CD14-positive monocyte (primary cell): ENCODE results near the gene PCDHA1. TPM values are rescaled to one million over a fixed set of nuclear protein-coding genes. Genes with fewer than 3 reads are reported as not detected.

Experiments
- DNase-seq, 3 donors: peaks; one replicate each; pipeline ENCODE4 v3.0.0-alpha.2; 2011 to 2022
- H2AFZ ChIP-seq: 2 replicates; pipeline ENCODE4 v1.6.0; 2012; ENCODE audit warnings: mild to moderate bottlenecking, low read depth, low read length, inconsistent platforms; ENCODE audit not compliant: insufficient read depth, poor library complexity, severe bottlenecking
- H3K27ac ChIP-seq, 2 donors: 1 replicate in 1 of 2; 2 replicates in 1 of 2; pipeline ENCODE4 v1.5.1; 2012 to 2013; ENCODE audit warnings: low read length in 2 of 2, control low read depth in 1 of 2, inconsistent platforms in 1 of 2, low read depth in 1 of 2, mild to moderate bottlenecking in 1 of 2
- H3K27me3 ChIP-seq, 2 donors: one replicate each; pipeline versions ENCODE4 v1.6.0 to v1.6.1; 2011 to 2013; ENCODE audit warnings: low read length in 2 of 2; ENCODE audit not compliant: control insufficient read depth in 2 of 2, insufficient read depth in 2 of 2
- H3K36me3 ChIP-seq, 2 donors: replicated peaks in 1 of 2; 1 replicate in 1 of 2; 2 replicates in 1 of 2; pipeline versions ENCODE4 v1.5.1 to v1.6.1; 2012 to 2013; ENCODE audit warnings: low read length in 2 of 2, control low read depth in 1 of 2, inconsistent platforms in 1 of 2, mild to moderate bottlenecking in 1 of 2; ENCODE audit not compliant: insufficient read depth in 2 of 2, control insufficient read depth in 1 of 2
- H3K4me1 ChIP-seq, 2 donors: 1 replicate in 1 of 2; 2 replicates in 1 of 2; pipeline versions ENCODE4 v1.5.1 to v1.6.1; 2012 to 2013; ENCODE audit warnings: low read length in 2 of 2, control low read depth in 1 of 2, inconsistent platforms in 1 of 2, mild to moderate bottlenecking in 1 of 2, moderate library complexity in 1 of 2; ENCODE audit not compliant: insufficient read depth in 2 of 2, control insufficient read depth in 1 of 2
- H3K4me2 ChIP-seq: replicated peaks from 2 replicates; pipeline ENCODE3; 2012; ENCODE audit warnings: low read length, moderate library complexity, mild to moderate bottlenecking; ENCODE audit not compliant: poor library complexity, severe bottlenecking; ENCODE audit errors: extremely low read depth
- H3K4me3 ChIP-seq, 3 experiments: fragments of 200-600 bp in 1 of 3; sonication (generic) in 1 of 3; replicated peaks in 1 of 3; 1 replicate in 2 of 3; 2 replicates in 1 of 3; pipeline ENCODE4 v1.5.1; 2011 to 2013; ENCODE audit warnings: low read length in 3 of 3, mild to moderate bottlenecking in 3 of 3, control low read depth in 2 of 3, low read depth in 2 of 3, inconsistent platforms in 1 of 3, moderate library complexity in 1 of 3
- H3K79me2 ChIP-seq: 2 replicates; pipeline ENCODE4 v1.6.0; 2012; ENCODE audit warnings: mild to moderate bottlenecking, control low read depth, inconsistent platforms, low read length, moderate library complexity; ENCODE audit not compliant: insufficient read depth
- H3K9ac ChIP-seq: 2 replicates; pipeline ENCODE4 v1.6.0; 2017; ENCODE audit warnings: low read length, mild to moderate bottlenecking; ENCODE audit not compliant: insufficient read depth, poor library complexity, severe bottlenecking
- H3K9me3 ChIP-seq, 2 donors: replicated peaks in 1 of 2; 1 replicate in 1 of 2; 2 replicates in 1 of 2; pipeline versions ENCODE4 v1.5.1 to v1.6.1; 2012 to 2013; ENCODE audit warnings: low read length in 2 of 2, control low read depth in 1 of 2; ENCODE audit not compliant: control insufficient read depth in 1 of 2, insufficient read depth in 1 of 2
- H4K20me1 ChIP-seq: 2 replicates; pipeline ENCODE4 v1.6.0; 2012; ENCODE audit warnings: mild to moderate bottlenecking, low read length, control low read depth, moderate library complexity; ENCODE audit not compliant: insufficient read depth
- H3K27ac Mint-ChIP-seq, 7 donors: one replicate each; pipeline ENCODE4 v1.8.0; 2020; ENCODE audit warnings: mild to moderate bottlenecking in 7 of 7, mixed read lengths in 7 of 7, moderate library complexity in 6 of 7, inconsistent platforms in 2 of 7
- H3K27me3 Mint-ChIP-seq, 3 donors: one replicate each; pipeline ENCODE4 v1.8.0; 2021 to 2022; ENCODE audit warnings: low read depth in 3 of 3, mild to moderate bottlenecking in 3 of 3, mixed read lengths in 3 of 3, moderate library complexity in 3 of 3, inconsistent platforms in 1 of 3
- H3K36me3 Mint-ChIP-seq, 2 donors: one replicate each; pipeline ENCODE4 v1.8.0; 2020; ENCODE audit warnings: mixed read lengths in 2 of 2, inconsistent platforms in 1 of 2, mild to moderate bottlenecking in 1 of 2
- H3K4me1 Mint-ChIP-seq: one replicate; pipeline ENCODE4 v1.8.0; 2020; ENCODE audit warnings: mild to moderate bottlenecking, mixed read lengths
- H3K4me3 Mint-ChIP-seq, 2 donors: one replicate each; pipeline ENCODE4 v1.8.0; 2020; ENCODE audit warnings: mild to moderate bottlenecking in 2 of 2, mixed read lengths in 2 of 2, moderate library complexity in 1 of 2
- H3K9me3 Mint-ChIP-seq, 7 donors: one replicate each; pipeline ENCODE4 v1.8.0; 2020 to 2022; ENCODE audit warnings: mixed read lengths in 7 of 7, mild to moderate bottlenecking in 6 of 7, moderate library complexity in 6 of 7, inconsistent platforms in 2 of 7
- CTCF ChIP-seq: fragments of 200-600 bp; IDR thresholded peaks from one replicate; pipeline ENCODE4 v1.8.0; 2022; ENCODE audit warnings: antibody characterized with exemption, mild to moderate bottlenecking
- WGBS: methylation state at CpG from one replicate; pipeline ENCODE4 v1.1.5; 2013; ENCODE audit warnings: missing lambda C conversion rate; ENCODE audit not compliant: insufficient coverage; 5-methylcytosine and 5-hydroxymethylcytosine counted together
- intact Hi-C, 2 donors: fragments of 100-400 bp; cut with micrococcal nuclease; formaldehyde crosslinking; loops; one replicate each; pipeline versions ENCODE4 v1.15.0 to v1.15.1; 2023
- polyA plus RNA-seq, 3 donors: library from polyadenylated mRNA; depleted of rRNA in 1 of 3; unstranded in 2 of 3; stranded (reverse) in 1 of 3; fragments of 300-500 nt in 2 of 3; fragments of >200 nt in 1 of 3; fragmentation: Illumina TruSeq in 2 of 3; gene quantifications; 1 replicate in 2 of 3; 2 replicates in 1 of 3; pipeline ENCODE4 v1.2.3, GENCODE V29; 2012 to 2021

PCDHA1 gene
- polyA plus RNA-seq, 3 donors: not detected

DNA sequence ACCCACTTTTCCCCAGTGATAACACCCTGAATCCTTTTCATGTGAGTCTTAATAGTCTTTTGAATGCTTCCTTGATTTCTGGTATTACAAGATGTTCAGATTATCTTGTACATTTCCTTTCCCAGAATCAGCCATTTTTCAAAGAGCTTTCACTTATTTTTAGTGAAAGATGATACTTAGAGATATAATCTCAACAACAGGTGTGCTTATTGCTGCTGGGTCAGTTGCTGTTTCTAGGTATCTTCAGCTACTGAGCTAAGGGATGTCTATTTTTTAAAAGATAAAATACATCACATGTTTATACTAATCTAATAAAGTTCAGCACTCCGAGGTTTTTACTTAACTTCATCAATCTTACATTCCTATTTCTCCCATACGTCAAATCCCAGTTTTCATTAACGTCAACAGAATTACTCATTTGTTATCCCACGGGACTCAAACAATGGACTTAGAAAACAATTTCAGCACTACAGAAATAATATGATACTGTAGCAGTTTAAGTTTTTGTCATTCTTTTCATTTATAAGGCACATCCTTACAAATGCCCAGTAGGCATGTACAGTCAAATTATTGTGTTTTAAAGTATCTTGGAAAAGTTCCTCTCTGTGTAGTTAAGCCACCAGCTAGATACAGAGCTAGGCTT is 149.1 kb downstream of the PCDHA1 start:
- Mint-ChIP-seq H3K27ac (no peak overlapping the region), H3K9me3 (peaks cover 0 to 5% (median 0%) of the 10 kb centered on the region in 7 donors), H3K27me3 (peaks cover 0 to 2% (median 0%) of the 10 kb centered on the region in 3 donors), H3K4me3 (no peak overlapping the region), H3K4me1 (no peaks in the 10 kb centered on the region), H3K36me3 (no peaks in the 10 kb centered on the region)
- H3K4me1 ChIP-seq: no peaks in the 10 kb centered on the region
- no peaks in the 10 kb centered on the region for H3K27me3 ChIP-seq
- 75% methylated on average over 2 of the region's 4 CpGs for WGBS
- H3K9ac ChIP-seq: no peak overlapping the region
- H4K20me1 ChIP-seq: no peaks in the 10 kb centered on the region
- peaks cover 0 to 4% of the 10 kb centered on the region in 2 donors for H3K9me3 ChIP-seq
- TF ChIP-seq CTCF: no peak
- no peak for DNase-seq
- no peaks in the 10 kb centered on the region for H3K36me3 ChIP-seq
- intact Hi-C loops: no loop called here
- H3K79me2 ChIP-seq: no peaks in the 10 kb centered on the region
- H3K27ac ChIP-seq: no peak overlapping the region
- no peak overlapping the region for H3K4me2 ChIP-seq
- no peak overlapping the region for H3K4me3 ChIP-seq
- no peak overlapping the region for H2AFZ ChIP-seq

GRCh38 chr5:140946578-140946977 is 160.6 kb downstream of the PCDHA1 start:
- Histone ChIP-seq H3K9ac (no peak overlapping the region), H3K79me2 (no peaks in the 10 kb centered on the region), H3K9me3 (peaks cover 10% of the 10 kb centered on the region in 2 donors), H3K27me3 (no peaks in the 10 kb centered on the region), H2AFZ (no peak overlapping the region), H3K36me3 (no peaks in the 10 kb centered on the region), H3K4me1 (no peaks in the 10 kb centered on the region), H4K20me1 (no peaks in the 10 kb centered on the region), H3K4me3 (no peak overlapping the region), H3K4me2 (no peak overlapping the region), H3K27ac (no peak overlapping the region)
- Mint-ChIP-seq H3K4me1 (no peaks in the 10 kb centered on the region), H3K27ac (no peak overlapping the region), H3K36me3 (no peaks in the 10 kb centered on the region), H3K27me3 (no peaks in the 10 kb centered on the region), H3K9me3 (peaks cover 3 to 13% (median 10%) of the 10 kb centered on the region in 7 donors), H3K4me3 (no peak overlapping the region)
- 71% methylated on average over 1 of the region's 2 CpGs for WGBS
- DNase-seq: no peak
- intact Hi-C loops: no loop called here
- TF ChIP-seq CTCF: no peak
